NB4 (cell line): ENCODE results near the gene PKD2.

Experiments used
- DNase-seq: peaks from one replicate; pipeline ENCODE4 v3.0.0; 2010; ENCODE audit warnings: low read depth
- H3K4me3 ChIP-seq: one replicate; pipeline ENCODE4 v1.5.1; 2011; ENCODE audit warnings: mild to moderate bottlenecking, low read depth, low read length, moderate library complexity
- CTCF ChIP-seq: IDR thresholded peaks from one replicate; pipeline ENCODE4 v1.5.1; 2012; ENCODE audit warnings: low read depth, low read length
- MAX ChIP-seq: IDR thresholded peaks from 2 replicates; pipeline ENCODE4 v1.6.1; 2011; ENCODE audit warnings: low read depth, low read length
- MYC ChIP-seq: IDR thresholded peaks from 2 replicates; pipeline ENCODE4 v1.6.1; 2011; ENCODE audit warnings: low read depth, low read length
- POLR2A ChIP-seq: IDR thresholded peaks from 2 replicates; pipeline ENCODE4 v1.6.1; 2011; ENCODE audit warnings: mild to moderate bottlenecking; ENCODE audit not compliant: insufficient read length; ENCODE audit errors: extremely low read depth

PKD2 gene

GRCh38 chr4:88012647-88013046, 5.2 kb downstream of the PKD2 start:
- no peak for TF ChIP-seq CTCF
- no peak for TF ChIP-seq MYC
- no peak for TF ChIP-seq POLR2A
- no peak for TF ChIP-seq MAX
- DNase-seq = peak; percentile 77
- H3K4me3 ChIP-seq = no peak overlapping the region

GRCh38 chr4:88014386-88014905, 7.0 kb downstream of the PKD2 start:
- H3K4me3 ChIP-seq = no peak overlapping the region
- TF ChIP-seq CTCF = no peak
- TF ChIP-seq POLR2A = no peak
- no peak for TF ChIP-seq MYC
- TF ChIP-seq MAX = no peak
- DNase-seq = no peak

- no peak for DNase-seq
- H3K4me3 ChIP-seq = no peak overlapping the region
- no peak for TF ChIP-seq POLR2A
- no peak for TF ChIP-seq CTCF
- TF ChIP-seq MAX = no peak
- TF ChIP-seq MYC = no peak
These were observed 8.3 kb downstream of the PKD2 start for GRCh38 chr4:88015659-88016295.

- TF ChIP-seq POLR2A (no peak), MYC (no peak), MAX (no peak), CTCF (no peak)
- no peak for DNase-seq
- no peak overlapping the region for H3K4me3 ChIP-seq
These were observed 10.3 kb downstream of the PKD2 start for GRCh38 chr4:88017516-88018297.

- TF ChIP-seq MYC (no peak), MAX (no peak), POLR2A (no peak), CTCF (no peak)
- DNase-seq = peak; percentile 43
- H3K4me3 ChIP-seq = no peak overlapping the region
These were observed 11.0 kb downstream of the PKD2 start for GRCh38 chr4:88018466-88018865.
